ENCODE results near the gene RMC1. TPM values are rescaled to one million over a fixed set of nuclear protein-coding genes. Genes with fewer than 3 reads are reported as not detected.
A peak's percentile ranks its signal among the peaks of the same experiment; 100 is the strongest.

Gene RMC1
- 38.4 TPM for total RNA-seq (2021; ENCODE audit: unreplicated experiment)
- 23.8 and 30.7 TPM in 2 replicates for polyA plus RNA-seq (2012)
- percentile 69 among the genes with signal in this experiment for Bru-seq, nascent RNA
- percentile 78 among the genes with signal in this experiment for BruChase-seq, experiment 1, labeled RNA remaining after a 6-hour chase
- BruChase-seq, experiment 2, labeled RNA remaining after a 2-hour chase = percentile 69 among the genes with signal in this experiment
- long read RNA-seq, transcript RMC1-201 (20 exons, 2,162 nt) = major isoform, 28 of 40 reads
- long read RNA-seq, partial matches to known transcripts = 4 of 40 reads
- long read RNA-seq, other reads (novel, unspliced or antisense) = 7 of 40 reads

GRCh38 chr18:23503038-23503962 is at the start of gene RMC1:
RMC1 (plus strand) TSS chr18:23503511; CDS start chr18:23503619, 108 bp downstream.
- RAD21 ChIA-PET (ENCODE audit: low non-redundant PET in 1 of 2, low total read pairs in 2 of 2, uncharacterized antibody in 2 of 2, unreplicated experiment in 2 of 2) = no interaction called here
- no peaks in the 10 kb centered on the region for H4K20me1 ChIP-seq (ENCODE audit: insufficient read depth)
- H3K36me3 ChIP-seq (ENCODE audit: control insufficient read depth in 1 of 2, insufficient read depth in 2 of 2, low read length in 2 of 2) = peaks cover 0 to 7% of the 10 kb centered on the region in 2 experiments; a peak in 1 of 4 replicates
- intact Hi-C loops (cut with micrococcal nuclease) = loop anchor here (5.0 to 10.0 kb wide), 2 partner anchors 371 to 708 kb away; no protein-coding TSS in a partner anchor
- ATAC-seq (peak; percentile 85), DNase-seq (ENCODE audit: low read depth, low spot score) (peak; percentile 81)
- peak within 1 kb of the TSS; percentile 70 for H3K27ac ChIP-seq (ENCODE audit: low read depth, low read length)
- peaks cover 10 to 33% of the 10 kb centered on the region in 2 experiments; a peak in 3 of 4 replicates for H3K4me1 ChIP-seq (ENCODE audit: control insufficient read depth in 1 of 2, insufficient read depth in 2 of 2, low read length in 2 of 2)
- peak within 1 kb of the TSS; percentile 93 for H3K4me2 ChIP-seq (ENCODE audit: low read length)
- H3K9ac ChIP-seq (ENCODE audit: low read length) = peak within 1 kb of the TSS; percentile 81
- CTCF ChIA-PET = interaction anchor here (1.2 to 3.8 kb wide), 2 partner anchors 200 to 520 kb away, joined by 3 to 14 read pairs; no protein-coding TSS in a partner anchor
- POLR2A ChIA-PET = no interaction called here
- peaks cover 33% of the 10 kb centered on the region for H3K79me2 ChIP-seq (ENCODE audit: insufficient read depth, low read length)
- peak within 1 kb of the TSS; percentile 73 for H2AFZ ChIP-seq (ENCODE audit: low read depth, low read length, poor library complexity, severe bottlenecking)
- H3K27me3 ChIP-seq (ENCODE audit: insufficient read depth, low read length) = no peaks in the 10 kb centered on the region
- H3K9me2 ChIP-seq (ENCODE audit: insufficient read depth) = no peaks in the 10 kb centered on the region
- H3K9me3 ChIP-seq (ENCODE audit: control insufficient read depth in 1 of 2, insufficient read depth in 1 of 2, low read depth in 1 of 2, low read length in 2 of 2) = no peaks in the 10 kb centered on the region
- peak within 1 kb of the TSS; percentile 79 to 92 for H3K4me3 ChIP-seq (replicated peaks in 1 of 2; ENCODE audit: low read depth in 1 of 2, low read length in 2 of 2)
- no TSS peak for BruUV-seq (replicated peaks)
- no peak for TF ChIP-seq CTCF (IDR thresholded peaks at IDR 0.05 in 2 of 3, conservative IDR thresholded peaks at IDR 0.05 in 1 of 3; ENCODE audit: borderline replicate concordance in 1 of 3, insufficient read depth in 1 of 3, low read depth in 2 of 3, low read length in 2 of 3)
- no peak for TF ChIP-seq YY1 (IDR thresholded peaks at IDR 0.05; ENCODE audit: extremely low read depth, insufficient replicate concordance, low read depth, low read length)
- peak; percentile 78 for TF ChIP-seq ELF1 (IDR thresholded peaks at IDR 0.05; ENCODE audit: borderline replicate concordance, low read depth)
- TF ChIP-seq ZBTB33 (IDR thresholded peaks at IDR 0.05; ENCODE audit: extremely low read depth, insufficient replicate concordance, low read length) = no peak
- no peak for TF ChIP-seq JUND (IDR thresholded peaks at IDR 0.05)
- TF ChIP-seq SRF (IDR thresholded peaks at IDR 0.05; ENCODE audit: low read depth) = no peak
- TF ChIP-seq RAD21 (IDR thresholded peaks at IDR 0.05; ENCODE audit: low read depth) = peak; percentile 23; the same call in 1 of the 2 replicates
- peak; percentile 76 for TF ChIP-seq POLR2A (IDR thresholded peaks at IDR 0.05; ENCODE audit: borderline replicate concordance, extremely low read depth, insufficient read depth, insufficient read length)
- peak; percentile 94 for TF ChIP-seq MAX (IDR thresholded peaks at IDR 0.05)
- peak; percentile 87 for TF ChIP-seq SIN3A (IDR thresholded peaks at IDR 0.05; ENCODE audit: low read depth)
- no peak for TF ChIP-seq ATF3 (IDR thresholded peaks at IDR 0.05)
- peak; percentile 55; the same call in 1 of the 2 replicates for TF ChIP-seq EGR1 (IDR thresholded peaks at IDR 0.05; ENCODE audit: low read depth)
- no peak for TF ChIP-seq ZNF274 (IDR thresholded peaks at IDR 0.05; ENCODE audit: low read depth, low read length)
- TF ChIP-seq POLR2AphosphoS5 (IDR thresholded peaks at IDR 0.05; ENCODE audit: low read depth, low read length) = peak; percentile 87
- no peak for TF ChIP-seq CEBPB (IDR thresholded peaks at IDR 0.05; ENCODE audit: low read depth)
- TF ChIP-seq TCF7L2 (IDR thresholded peaks at IDR 0.05; ENCODE audit: borderline replicate concordance, extremely low read depth, insufficient read depth, insufficient read length) = no peak
- peak; percentile 86 for TF ChIP-seq ZFX (IDR thresholded peaks at IDR 0.05)
- no peak for TF ChIP-seq FOSL1 (IDR thresholded peaks at IDR 0.05; ENCODE audit: low read depth)

Data from HCT116 (cell line).